A549 (cell line): ENCODE measurements around the gene MED12. TPM values are rescaled to one million over a fixed set of nuclear protein-coding genes. Genes with fewer than 3 reads are reported as not detected.

Source experiments
- ATAC-seq, 2 experiments: fragments of 200-7000 bp in 1 of 2; fragments of >200 bp in 1 of 2; cut with Nextera tagmentation in 1 of 2; cut with Tn5 transposase in 1 of 2; 3 replicates each; pipeline versions ENCODE4 v1.8.0 to v1.9.1; 2018 to 2020; ENCODE audit warnings: mild to moderate bottlenecking in 1 of 2, moderate library complexity in 1 of 2
- CTCF ChIA-PET: fragments of 300-600 bp; sonication (Branson Sonifier 250); formaldehyde crosslinking; extraction: SDS; loops from one replicate; lab custom pipeline; 2021; ENCODE audit warnings: antibody characterized with exemption, inconsistent platforms; lab: Yijun Ruan, JAX
- POLR2A ChIA-PET: fragments of 350-600 bp; formaldehyde crosslinking; extraction: SDS; loops from one replicate; lab custom pipeline; 2021; ENCODE audit warnings: antibody characterized with exemption, inconsistent platforms; lab: Yijun Ruan, JAX
- DNase-seq, 2 experiments: peaks; one replicate each; pipeline versions ENCODE4 v3.0.0 to v3.0.0-alpha.2; 2011 to 2016; ENCODE audit warnings: low read depth in 1 of 2, low spot score in 1 of 2
- FAIRE-seq: peaks from 2 replicates; lab custom pipeline; 2011; peaks lifted over from hg19 to GRCh38; lab: Jason Lieb, UNC
- H3K27ac ChIP-seq, 2 experiments: fragments of >200 bp; sonication (Bioruptor Twin); formaldehyde crosslinking; 3 replicates each; pipeline ENCODE4 v1.5.1; 2016 to 2017
- H3K4me1 ChIP-seq: fragments of >200 bp; sonication (Bioruptor Twin); formaldehyde crosslinking; 3 replicates; pipeline ENCODE4 v1.6.1; 2016
- H3K4me2 ChIP-seq: fragments of >200 bp; sonication (Bioruptor Twin); formaldehyde crosslinking; 3 replicates; pipeline ENCODE4 v1.6.1; 2016
- H3K4me3 ChIP-seq: fragments of >200 bp; sonication (Bioruptor Twin); formaldehyde crosslinking; 3 replicates; pipeline ENCODE4 v1.5.1; 2016
- H3K9me3 ChIP-seq: fragments of >200 bp; sonication (Bioruptor Twin); formaldehyde crosslinking; 3 replicates; pipeline ENCODE4 v1.6.1; 2016
- CBX2 ChIP-seq: fragments of 200-600 bp; sonication (generic); IDR thresholded peaks from 2 replicates; pipeline ENCODE4 v1.6.1; 2016; ENCODE audit warnings: low read depth, mild to moderate bottlenecking, borderline replicate concordance
- CEBPB ChIP-seq, 2 experiments: fragments of >200 bp in 1 of 2; sonication (Bioruptor Twin) in 1 of 2; formaldehyde crosslinking in 1 of 2; IDR thresholded peaks; 2 replicates each; pipeline ENCODE4 v1.6.1; 2012 to 2016
- CHD4 ChIP-seq: fragments of 200-600 bp; sonication (generic); IDR thresholded peaks from 2 replicates; pipeline ENCODE4 v1.6.1; 2016; ENCODE audit warnings: antibody characterized with exemption, mild to moderate bottlenecking, borderline replicate concordance
- EHMT2 ChIP-seq: fragments of 200-600 bp; sonication (generic); IDR thresholded peaks from 2 replicates; pipeline ENCODE4 v1.6.1; 2016; ENCODE audit warnings: antibody characterized with exemption, low read depth, mild to moderate bottlenecking, moderate library complexity
- FOXS1 ChIP-seq: fragments of 250-450 bp; sonication (Bioruptor Pico); IDR thresholded peaks from 2 replicates; pipeline ENCODE4 v1.5.0; 2020; ENCODE audit warnings: mild to moderate bottlenecking, moderate library complexity
- GATA3 ChIP-seq: IDR thresholded peaks from 2 replicates; pipeline ENCODE4 v1.6.1; 2012; ENCODE audit warnings: borderline replicate concordance
- HEYL ChIP-seq: fragments of 250-450 bp; sonication (Bioruptor Pico); IDR thresholded peaks from 2 replicates; pipeline ENCODE4 v1.8.0; 2021; ENCODE audit warnings: mild to moderate bottlenecking, moderate library complexity
- HOXB13 ChIP-seq: fragments of 250-450 bp; sonication (Bioruptor Pico); IDR thresholded peaks from 2 replicates; pipeline ENCODE4 v1.5.0; 2020; ENCODE audit warnings: low read depth, mild to moderate bottlenecking, moderate library complexity
- HOXB5 ChIP-seq: fragments of 250-450 bp; sonication (Bioruptor Pico); IDR thresholded peaks from 2 replicates; pipeline ENCODE4 v1.5.0; 2020; ENCODE audit warnings: mild to moderate bottlenecking, moderate library complexity
- MAFK ChIP-seq: fragments of 450-650 bp; IDR thresholded peaks from 2 replicates; pipeline ENCODE4 v1.6.1; 2014; ENCODE audit not compliant: partially characterized antibody
- MYC ChIP-seq: IDR thresholded peaks from 2 replicates; pipeline ENCODE4 v1.6.1; 2012; ENCODE audit warnings: mild to moderate bottlenecking, inconsistent platforms, low read length, improper control_type of control experiment, borderline replicate concordance
- NR3C1 ChIP-seq: fragments of >200 bp; sonication (Bioruptor Twin); formaldehyde crosslinking; IDR thresholded peaks from 3 replicates; pipeline ENCODE4 v1.6.1; 2017
- RAD21 ChIP-seq, 2 experiments: fragments of >200 bp in 1 of 2; sonication (Bioruptor Twin) in 1 of 2; formaldehyde crosslinking in 1 of 2; IDR thresholded peaks in 1 of 2; conservative IDR thresholded peaks in 1 of 2; 2 replicates in 1 of 2; 3 replicates in 1 of 2; pipeline ENCODE4 v1.6.1; 2012 to 2018; ENCODE audit warnings: inconsistent platforms in 1 of 2
- RCOR1 ChIP-seq: fragments of 150-350 bp; IDR thresholded peaks from 2 replicates; pipeline ENCODE4 v1.6.1; 2014; ENCODE audit warnings: antibody characterized with exemption, low read length, low read depth
- RFX5 ChIP-seq: fragments of 450-650 bp; IDR thresholded peaks from 2 replicates; pipeline ENCODE4 v1.7.1; 2014; ENCODE audit warnings: antibody characterized with exemption, mild to moderate bottlenecking, moderate library complexity
- SMC3 ChIP-seq: fragments of >200 bp; sonication (Bioruptor Twin); formaldehyde crosslinking; IDR thresholded peaks from 3 replicates; pipeline ENCODE4 v1.6.1; 2018; ENCODE audit warnings: inconsistent platforms
- SREBF2 ChIP-seq: fragments of 450-650 bp; IDR thresholded peaks from 2 replicates; pipeline ENCODE4 v1.6.1; 2014; ENCODE audit warnings: mild to moderate bottlenecking, moderate library complexity
- ZFP36 ChIP-seq: fragments of 450-650 bp; IDR thresholded peaks from 2 replicates; pipeline ENCODE4 v1.6.1; 2014; ENCODE audit warnings: borderline replicate concordance; ENCODE audit not compliant: partially characterized antibody
- ZNF302 ChIP-seq: fragments of 250-450 bp; sonication (Bioruptor Pico); IDR thresholded peaks from 2 replicates; pipeline ENCODE4 v1.9.0; 2021; ENCODE audit warnings: inconsistent platforms, mild to moderate bottlenecking, moderate library complexity
- ZSCAN20 ChIP-seq: fragments of 250-450 bp; sonication (Bioruptor Pico); IDR thresholded peaks from 2 replicates; pipeline ENCODE4 v1.8.0; 2022; ENCODE audit warnings: mild to moderate bottlenecking, moderate library complexity
- WGBS: methylation state at CpG from one replicate; pipeline ENCODE4 v1.1.6; 2017; ENCODE audit errors: missing lambda C conversion rate; 5-methylcytosine and 5-hydroxymethylcytosine counted together
- polyA plus RNA-seq, 4 experiments: library from polyadenylated mRNA; depleted of rRNA in 3 of 4; stranded (reverse); fragments of >200 nt; fragmentation: RNase III in 1 of 4; extraction: RNeasy Plus Mini Kit Qiagen cat#74134 plus additional on column Dnase treatment in 1 of 4; gene quantifications; 2 replicates in 3 of 4; 3 replicates in 1 of 4; pipeline ENCODE4 v1.2.3, GENCODE V29; 2011 to 2017
- TF ChIP-seq, protein P1 (sequence below): fragments of 200-600 bp; sonication (generic); IDR thresholded peaks from 2 replicates; pipeline ENCODE4 v1.6.1; 2016; ENCODE audit warnings: antibody characterized with exemption, mild to moderate bottlenecking, moderate library complexity
- TF ChIP-seq, protein P2 (sequence below): fragments of >200 bp; sonication (Bioruptor Twin); formaldehyde crosslinking; IDR thresholded peaks from 3 replicates; pipeline ENCODE4 v1.6.1; 2016

The MED12 gene
- polyA plus RNA-seq, 2 of the 4 experiments (the other 2 are of a cell fraction): 12.6 to 13.5 TPM

GRCh38 chrX:71158603-71159002 lies 40.2 kb downstream of the MED12 start:
- Histone ChIP-seq H3K4me2 (no peak overlapping the region), H3K27ac (no peak overlapping the region), H3K9me3 (no peaks in the 10 kb centered on the region), H3K4me3 (no peak overlapping the region), H3K4me1 (no peaks in the 10 kb centered on the region)
- DNase-seq: no peak
- POLR2A ChIA-PET: interaction anchor here (0.6 kb wide), 1 partner anchor 40 kb away, joined by 4 read pairs; the partner anchor contains the start of gene MED12
- ATAC-seq: no peak
- TF ChIP-seq GATA3 (no peak), HOXB5 (CRISPR knock-in tag) (no peak), MYC (no peak), MAFK (no peak), RAD21 (conservative IDR thresholded peaks at IDR 0.05 in 1 of 2, IDR thresholded peaks at IDR 0.05 in 1 of 2) (no peak), CBX2 (no peak), FOXS1 (CRISPR knock-in tag) (no peak), ZSCAN20 (CRISPR knock-in tag) (no peak)
- FAIRE-seq: no peak
- WGBS: 96% methylated on average over 6 of the region's 6 CpGs
- CTCF ChIA-PET: interaction anchor here (1.5 to 1.7 kb wide), 2 partner anchors 8 to 29 kb away, joined by 3 read pairs; no protein-coding TSS in a partner anchor

GRCh38 chrX:71159335-71159734 lies 40.9 kb downstream of the MED12 start:
- no peaks in the 10 kb centered on the region for H3K9me3 ChIP-seq
- no peak for DNase-seq
- ChIA-PET CTCF (no interaction called here), POLR2A (interaction anchor here (0.5 to 0.6 kb wide), 2 partner anchors 41 to 60 kb away, joined by 4 read pairs; partner anchors contain the start of gene MED12)
- TF ChIP-seq, protein P1, sequence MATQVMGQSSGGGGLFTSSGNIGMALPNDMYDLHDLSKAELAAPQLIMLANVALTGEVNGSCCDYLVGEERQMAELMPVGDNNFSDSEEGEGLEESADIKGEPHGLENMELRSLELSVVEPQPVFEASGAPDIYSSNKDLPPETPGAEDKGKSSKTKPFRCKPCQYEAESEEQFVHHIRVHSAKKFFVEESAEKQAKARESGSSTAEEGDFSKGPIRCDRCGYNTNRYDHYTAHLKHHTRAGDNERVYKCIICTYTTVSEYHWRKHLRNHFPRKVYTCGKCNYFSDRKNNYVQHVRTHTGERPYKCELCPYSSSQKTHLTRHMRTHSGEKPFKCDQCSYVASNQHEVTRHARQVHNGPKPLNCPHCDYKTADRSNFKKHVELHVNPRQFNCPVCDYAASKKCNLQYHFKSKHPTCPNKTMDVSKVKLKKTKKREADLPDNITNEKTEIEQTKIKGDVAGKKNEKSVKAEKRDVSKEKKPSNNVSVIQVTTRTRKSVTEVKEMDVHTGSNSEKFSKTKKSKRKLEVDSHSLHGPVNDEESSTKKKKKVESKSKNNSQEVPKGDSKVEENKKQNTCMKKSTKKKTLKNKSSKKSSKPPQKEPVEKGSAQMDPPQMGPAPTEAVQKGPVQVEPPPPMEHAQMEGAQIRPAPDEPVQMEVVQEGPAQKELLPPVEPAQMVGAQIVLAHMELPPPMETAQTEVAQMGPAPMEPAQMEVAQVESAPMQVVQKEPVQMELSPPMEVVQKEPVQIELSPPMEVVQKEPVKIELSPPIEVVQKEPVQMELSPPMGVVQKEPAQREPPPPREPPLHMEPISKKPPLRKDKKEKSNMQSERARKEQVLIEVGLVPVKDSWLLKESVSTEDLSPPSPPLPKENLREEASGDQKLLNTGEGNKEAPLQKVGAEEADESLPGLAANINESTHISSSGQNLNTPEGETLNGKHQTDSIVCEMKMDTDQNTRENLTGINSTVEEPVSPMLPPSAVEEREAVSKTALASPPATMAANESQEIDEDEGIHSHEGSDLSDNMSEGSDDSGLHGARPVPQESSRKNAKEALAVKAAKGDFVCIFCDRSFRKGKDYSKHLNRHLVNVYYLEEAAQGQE: no peak
- TF ChIP-seq, protein P2, sequence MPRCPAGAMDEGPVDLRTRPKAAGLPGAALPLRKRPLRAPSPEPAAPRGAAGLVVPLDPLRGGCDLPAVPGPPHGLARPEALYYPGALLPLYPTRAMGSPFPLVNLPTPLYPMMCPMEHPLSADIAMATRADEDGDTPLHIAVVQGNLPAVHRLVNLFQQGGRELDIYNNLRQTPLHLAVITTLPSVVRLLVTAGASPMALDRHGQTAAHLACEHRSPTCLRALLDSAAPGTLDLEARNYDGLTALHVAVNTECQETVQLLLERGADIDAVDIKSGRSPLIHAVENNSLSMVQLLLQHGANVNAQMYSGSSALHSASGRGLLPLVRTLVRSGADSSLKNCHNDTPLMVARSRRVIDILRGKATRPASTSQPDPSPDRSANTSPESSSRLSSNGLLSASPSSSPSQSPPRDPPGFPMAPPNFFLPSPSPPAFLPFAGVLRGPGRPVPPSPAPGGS: no peak
- no peak for TF ChIP-seq ZFP36
- TF ChIP-seq RFX5: no peak
- TF ChIP-seq EHMT2: no peak
- TF ChIP-seq MYC: no peak
- no peak for TF ChIP-seq HOXB13 (CRISPR knock-in tag)
- TF ChIP-seq HEYL (CRISPR knock-in tag): no peak
- no peak for TF ChIP-seq ZNF302 (CRISPR knock-in tag)
- no peak for TF ChIP-seq ZSCAN20 (CRISPR knock-in tag)
- TF ChIP-seq SREBF2: no peak
- TF ChIP-seq NR3C1: no peak
- no peak for TF ChIP-seq HOXB5 (CRISPR knock-in tag)
- TF ChIP-seq CBX2: no peak
- no peak for TF ChIP-seq CEBPB (IDR thresholded peaks at IDR 0.05)
- no peak for TF ChIP-seq SMC3
- TF ChIP-seq RCOR1: no peak
- TF ChIP-seq CHD4: no peak
- no peak for TF ChIP-seq RAD21 (conservative IDR thresholded peaks at IDR 0.05 in 1 of 2, IDR thresholded peaks at IDR 0.05 in 1 of 2)
- no peak overlapping the region for H3K27ac ChIP-seq
- no peak overlapping the region for H3K4me3 ChIP-seq
- WGBS: 93% methylated on average over 5 of the region's 5 CpGs
- no peaks in the 10 kb centered on the region for H3K4me1 ChIP-seq
- no peak for FAIRE-seq
- no peak for ATAC-seq
- H3K4me2 ChIP-seq: no peak overlapping the region
